GM19238 (cell line): ENCODE results near the gene QSER1.
"Not testable (repeated sequence)": the region's sequence is repeated elsewhere in the genome, so short reads cannot be mapped to it uniquely, and the experiment has no call there.

Experiments used
- DNase-seq: peaks from one replicate; pipeline ENCODE4 v3.0.0; 2011; ENCODE audit warnings: low spot score; ENCODE audit not compliant: insufficient read length

QSER1 gene

DNA sequence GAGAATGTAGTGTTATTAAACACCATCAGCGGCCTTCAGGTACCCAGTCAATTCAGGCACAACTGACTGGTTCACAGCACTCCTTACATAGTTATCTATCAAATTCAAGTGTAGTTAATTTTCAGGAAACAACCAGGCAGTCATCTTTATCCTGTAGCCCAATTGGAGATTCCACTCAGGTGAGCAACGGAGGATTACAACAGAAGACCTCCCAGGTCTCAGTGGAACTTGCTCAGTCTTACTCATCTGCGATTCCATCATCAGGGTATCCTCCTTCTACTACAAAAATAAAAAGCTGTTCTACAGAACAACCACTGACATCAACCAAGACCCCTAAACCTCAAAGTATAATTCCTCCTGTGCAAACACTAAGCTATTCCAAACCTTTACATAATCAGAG, 39.6 kb downstream of the QSER1 start:
- no peak for DNase-seq

GRCh38 chr11:32935462-32936029, 42.9 kb downstream of the QSER1 start:
- DNase-seq: no peak

DNA sequence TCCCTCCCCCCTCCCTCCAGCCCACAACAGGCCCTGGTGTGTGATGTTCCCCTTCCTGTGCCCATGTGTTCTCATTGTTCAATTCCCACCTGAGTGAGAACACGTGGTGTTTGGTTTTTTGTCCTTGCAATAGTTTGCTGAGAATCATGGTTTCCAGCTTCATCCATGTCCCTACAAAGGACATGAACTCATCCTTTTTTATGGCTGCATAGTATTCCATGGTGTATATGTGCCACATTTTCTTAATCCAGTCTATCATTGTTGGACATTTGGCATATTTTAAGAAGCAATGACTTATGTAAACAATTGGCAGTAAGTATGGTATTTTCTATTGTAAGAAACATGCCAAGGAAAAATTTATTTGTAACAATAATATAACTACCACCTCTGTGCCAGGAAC, 43.6 kb downstream of the QSER1 start:
- DNase-seq: not testable (repeated sequence)

GRCh38 chr11:32937283-32937682, 44.7 kb downstream of the QSER1 start:
- not testable (repeated sequence) for DNase-seq

DNA sequence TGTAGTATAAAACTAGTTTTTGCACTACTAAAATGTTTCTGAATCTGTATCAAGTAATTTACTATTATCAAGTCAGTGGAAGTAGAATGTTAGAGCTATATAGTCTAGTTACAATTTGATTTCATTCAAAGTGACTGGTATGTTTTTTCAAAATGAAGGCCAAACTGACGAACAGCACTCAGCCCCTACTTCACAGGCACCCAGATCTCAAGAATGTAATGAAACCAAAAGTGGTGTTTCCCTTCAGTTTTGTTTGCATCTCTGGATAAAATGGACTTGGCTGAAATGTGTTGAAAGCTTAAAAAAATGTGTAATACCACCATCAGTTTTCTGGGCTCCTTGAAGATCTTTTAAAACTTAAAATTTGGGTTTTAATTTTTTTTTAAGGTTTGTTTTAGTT, 46.4 kb downstream of the QSER1 start:
- DNase-seq: peak; percentile 13

- DNase-seq: no peak
Measured at GRCh38 chr11:32939866-32940265, 47.3 kb downstream of the QSER1 start.

- DNase-seq: peak; percentile 26
Measured at GRCh38 chr11:32940865-32941264, 48.3 kb downstream of the QSER1 start.

GRCh38 chr11:32947978-32948377, 55.4 kb downstream of the QSER1 start:
- DNase-seq: no peak

DNA sequence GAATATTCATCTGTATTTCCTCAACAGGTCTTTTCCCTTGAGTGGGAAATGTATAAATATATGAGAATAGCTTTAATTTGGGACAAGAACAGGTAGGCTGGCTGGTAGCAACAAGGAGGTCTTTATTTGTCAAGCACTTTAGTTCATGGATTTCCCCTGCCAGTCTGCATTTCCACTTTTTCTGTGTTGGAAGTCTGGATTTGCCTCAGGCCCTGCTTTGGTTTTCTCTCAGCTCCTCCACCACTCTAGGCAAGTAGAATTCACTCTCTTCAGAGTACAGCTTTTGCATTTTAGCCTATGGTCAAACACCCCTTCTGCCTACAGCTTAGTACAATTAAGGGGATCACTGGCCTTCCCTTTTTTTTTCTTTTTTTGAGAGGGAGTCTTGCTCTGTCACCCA, 57.1 kb downstream of the QSER1 start:
- no peak for DNase-seq

DNA sequence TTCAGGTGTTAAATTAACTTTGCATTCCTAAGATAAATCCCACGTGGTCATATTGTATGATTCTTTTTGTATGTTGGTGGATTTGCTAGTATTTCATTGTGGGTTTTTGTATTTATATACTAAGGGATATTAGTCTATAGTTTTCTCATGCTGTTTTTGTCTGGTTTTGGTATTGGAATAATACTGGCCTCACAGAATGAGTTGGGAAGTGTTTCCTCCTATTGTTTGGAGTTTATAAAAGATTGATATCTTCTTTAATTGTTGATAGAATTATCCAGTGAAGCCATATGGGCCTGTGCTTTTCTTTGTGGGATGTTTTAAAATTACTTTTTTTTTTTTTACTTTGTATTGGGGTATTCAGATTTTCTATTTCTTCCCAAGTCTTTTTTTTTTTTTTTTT, 59.8 kb downstream of the QSER1 start:
- DNase-seq: no peak

- DNase-seq: no peak
Measured at GRCh38 chr11:32953700-32954099, 61.1 kb downstream of the QSER1 start.

GRCh38 chr11:32960553-32961164, 68.0 kb downstream of the QSER1 start:
- DNase-seq: no peak

- DNase-seq: no peak
Measured at GRCh38 chr11:32962016-32962415, 69.4 kb downstream of the QSER1 start.

DNA sequence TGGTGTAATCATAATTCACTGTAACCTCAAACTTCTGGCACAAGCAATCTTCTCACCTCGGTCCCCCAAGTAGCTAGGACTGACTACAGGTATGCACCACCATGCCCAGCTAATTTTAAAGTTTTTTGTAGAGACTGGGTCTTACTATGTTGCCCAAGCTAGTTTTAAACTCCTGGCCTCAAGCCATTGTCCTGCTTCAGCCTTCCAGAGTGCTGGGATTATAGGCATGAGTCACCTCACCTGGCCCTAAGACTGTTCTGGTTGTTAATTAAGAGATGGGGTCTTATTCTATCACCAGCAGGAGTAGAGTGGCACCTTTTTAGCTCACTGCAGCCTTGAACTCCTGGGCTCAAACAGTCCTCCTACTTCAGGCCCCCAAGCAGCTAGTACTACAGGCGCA, 71.1 kb downstream of the QSER1 start:
- DNase-seq: no peak

DNA sequence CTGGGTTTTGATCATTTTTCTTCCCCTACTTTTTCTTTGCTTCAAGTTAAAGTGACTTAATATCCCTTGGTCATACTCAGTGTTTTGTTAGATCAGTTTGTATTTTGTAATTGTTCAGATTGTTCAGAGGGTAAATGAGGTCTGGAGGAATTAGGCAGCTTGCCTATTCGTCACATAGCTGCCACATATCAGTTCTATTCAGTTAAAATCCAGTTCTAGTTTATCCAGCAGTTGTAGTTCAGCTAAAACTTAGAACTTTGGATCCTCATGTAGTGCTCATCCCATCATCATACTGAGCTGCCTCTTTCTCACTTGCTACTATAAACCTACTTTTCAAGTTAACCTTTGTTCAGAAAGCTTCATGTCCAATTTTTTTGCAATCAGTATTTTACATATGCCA, 75.9 kb downstream of the QSER1 start:
- no peak for DNase-seq

GRCh38 chr11:32972233-32972632, 79.6 kb downstream of the QSER1 start:
- not testable (repeated sequence) for DNase-seq

- DNase-seq: no peak
Measured at GRCh38 chr11:32972781-32973180, 80.2 kb downstream of the QSER1 start.

DNA sequence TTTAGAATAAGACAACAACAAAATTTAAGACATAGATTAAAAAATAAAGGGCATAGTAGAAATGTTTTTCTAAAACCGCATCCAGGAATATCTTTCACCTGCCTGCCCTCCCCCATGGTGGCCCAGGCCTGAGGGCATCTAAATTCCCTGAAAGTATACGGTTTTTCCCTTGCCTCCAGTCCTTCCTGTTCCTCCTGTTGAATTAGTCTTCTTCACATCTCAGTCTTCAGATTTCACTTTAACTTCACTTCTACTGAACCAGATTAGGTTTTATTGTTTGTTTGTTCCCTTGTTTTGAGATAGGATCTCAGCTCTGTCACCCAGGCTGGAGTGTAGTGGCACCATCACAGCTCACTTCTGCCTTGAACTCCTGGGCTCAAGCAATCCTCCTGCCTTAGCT, 90.0 kb downstream of the QSER1 start:
- no peak for DNase-seq

DNA sequence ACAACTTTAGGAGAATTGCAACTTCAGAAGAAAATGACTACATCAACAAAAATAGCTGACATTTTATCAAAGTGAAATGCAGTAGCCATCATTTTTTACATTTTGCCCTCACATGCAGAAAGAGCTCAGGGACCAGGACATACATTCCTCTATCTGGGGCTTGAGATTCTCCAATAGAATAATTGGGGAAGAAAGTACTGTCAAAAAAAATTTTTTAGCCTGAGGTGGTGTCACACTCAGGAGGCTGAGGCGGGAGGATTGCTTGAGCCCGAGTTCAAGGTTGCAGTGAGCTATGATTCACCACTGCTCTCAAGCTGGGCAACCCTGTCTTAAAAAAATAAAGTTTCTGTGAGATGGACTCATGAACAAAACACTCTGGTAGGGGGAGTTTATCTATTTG, 90.9 kb downstream of the QSER1 start:
- DNase-seq: no peak

DNA sequence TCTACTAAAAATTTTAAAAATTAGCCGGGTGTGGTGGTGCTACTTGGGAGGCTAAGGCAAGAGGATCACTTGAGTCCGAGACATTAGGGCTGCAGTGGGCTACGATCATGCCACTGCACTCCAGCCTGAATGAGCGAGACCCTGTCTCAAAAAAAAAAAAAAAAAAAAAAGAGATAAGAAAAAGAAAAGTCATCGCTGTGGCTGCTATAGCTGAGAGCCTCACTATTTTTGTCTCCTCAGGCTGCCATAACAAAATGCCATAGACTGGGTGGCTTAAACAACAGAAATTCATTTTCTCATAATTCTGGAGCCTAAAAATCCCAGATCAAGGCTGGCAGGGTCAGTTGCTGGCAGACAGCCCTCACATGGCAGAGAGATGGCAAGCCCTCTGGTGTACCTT, 93.0 kb downstream of the QSER1 start:
- no peak for DNase-seq

- no peak for DNase-seq
Measured at GRCh38 chr11:32987851-32988250, 95.2 kb downstream of the QSER1 start.

DNA sequence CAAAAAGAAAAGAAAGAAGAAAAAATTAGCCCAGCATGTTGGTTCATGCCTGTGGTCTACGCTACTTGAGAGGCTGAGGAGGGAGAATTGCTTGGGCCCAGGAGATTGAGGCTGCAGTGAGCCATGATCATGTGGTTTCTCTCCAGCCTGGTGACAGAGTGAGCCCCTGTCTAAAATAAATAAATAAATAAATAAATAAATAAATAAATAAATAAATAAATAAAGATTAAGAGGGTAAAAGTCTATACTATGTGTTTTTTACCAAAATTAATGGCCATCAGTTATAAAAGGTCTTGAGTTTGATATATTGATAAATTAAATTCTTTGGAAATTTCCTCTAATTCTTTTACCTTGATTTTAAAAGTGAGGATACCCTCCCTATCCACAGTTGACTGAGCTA, 97.9 kb downstream of the QSER1 start:
- DNase-seq: no peak

DNA sequence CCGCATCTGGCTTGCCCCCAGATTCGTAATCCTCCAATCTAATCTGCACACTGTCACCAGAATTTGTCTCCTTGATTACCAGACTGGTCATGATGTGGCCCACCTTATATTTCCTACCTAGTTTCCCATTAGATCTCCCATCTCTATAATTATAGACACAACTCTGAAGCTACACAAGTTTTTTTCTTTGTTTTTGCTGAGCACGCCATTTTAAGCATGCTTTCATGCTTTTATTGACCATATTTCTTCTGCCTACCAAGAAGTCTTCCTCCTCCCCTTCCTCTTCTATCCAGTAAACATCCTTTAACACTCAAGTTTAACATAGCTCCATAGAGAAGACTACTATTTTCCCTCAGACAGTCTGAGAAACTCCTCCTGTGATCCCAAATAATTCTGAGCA, 98.8 kb downstream of the QSER1 start:
- no peak for DNase-seq

- DNase-seq: no peak
Measured at GRCh38 chr11:32991898-32992297, 99.3 kb downstream of the QSER1 start.
